GM12878 (cell line): ENCODE results near the gene SLC6A3. TPM values are rescaled to one million over a fixed set of nuclear protein-coding genes. Genes with fewer than 3 reads are reported as not detected.

Source experiments
- ATAC-seq: fragments of 200-7000 bp; cut with Tn5 transposase; 3 replicates; pipeline ENCODE4 v1.9.1; 2020; ENCODE audit warnings: mild to moderate bottlenecking, moderate library complexity
- BruUV-seq: library from RNA; stranded (reverse); fragments of 400-500 nt; replicated peaks from 2 replicates; lab custom pipeline; 2021; lab: Mats Ljungman, UMichigan
- CTCF ChIA-PET: fragments of 300-600 bp; sonication (Branson Sonifier 250); formaldehyde crosslinking; extraction: SDS; loops from one replicate; lab custom pipeline; 2021; ENCODE audit warnings: inconsistent platforms; lab: Yijun Ruan, JAX
- POLR2A ChIA-PET: fragments of 350-600 bp; formaldehyde crosslinking; extraction: SDS; loops from one replicate; lab custom pipeline; 2021; ENCODE audit warnings: inconsistent platforms; lab: Charles Lee
- RAD21 ChIA-PET: fragments of 300-600 bp; sonication (Branson Sonifier 250); formaldehyde crosslinking; loops from one replicate; lab custom pipeline; 2023; ENCODE audit warnings: antibody characterized with exemption; ENCODE audit not compliant: unreplicated experiment; lab: Charles Lee
- SMC1A ChIA-PET: fragments of 300-600 bp; sonication (Branson Sonifier 250); formaldehyde crosslinking; loops from one replicate; lab custom pipeline; 2023; ENCODE audit not compliant: unreplicated experiment, uncharacterized antibody; lab: Charles Lee
- DNase-seq: peaks from one replicate; pipeline ENCODE4 v3.0.0-alpha.2; 2011; ENCODE audit warnings: low read depth, low spot score
- FAIRE-seq: peaks from 3 replicates; lab custom pipeline; 2011; peaks lifted over from hg19 to GRCh38; lab: Jason Lieb, UNC
- H2AFZ ChIP-seq: 2 replicates; pipeline ENCODE4 v1.6.0; 2011; ENCODE audit warnings: low read depth, low read length, control low read depth; ENCODE audit not compliant: control insufficient read depth
- H3K27ac ChIP-seq: 2 replicates; pipeline ENCODE4 v1.5.1; 2011; ENCODE audit warnings: control low read depth; ENCODE audit not compliant: control insufficient read depth, insufficient read depth
- H3K27me3 ChIP-seq, 2 experiments: replicated peaks in 1 of 2; 2 replicates each; pipeline versions ENCODE4 v1.6.0 to v1.6.1; 2011; ENCODE audit warnings: low read length in 1 of 2; ENCODE audit not compliant: control insufficient read depth in 2 of 2, insufficient read depth in 2 of 2
- H3K36me3 ChIP-seq, 2 experiments: 2 replicates each; pipeline ENCODE4 v1.5.1; 2011; ENCODE audit warnings: low read length in 1 of 2; ENCODE audit not compliant: control insufficient read depth in 2 of 2, insufficient read depth in 2 of 2
- H3K4me1 ChIP-seq: 2 replicates; pipeline ENCODE4 v1.6.1; 2011; ENCODE audit warnings: mild to moderate bottlenecking, low read length, moderate library complexity, mixed read lengths; ENCODE audit not compliant: control insufficient read depth, insufficient read depth
- H3K4me2 ChIP-seq: 2 replicates; pipeline ENCODE4 v1.6.0; 2011; ENCODE audit warnings: control low read depth; ENCODE audit not compliant: control insufficient read depth, insufficient read depth
- H3K4me3 ChIP-seq: fragments of 200-600 bp; sonication (generic); 2 replicates; pipeline ENCODE4 v1.5.1; 2016
- H3K79me2 ChIP-seq: 2 replicates; pipeline ENCODE4 v1.6.0; 2011; ENCODE audit warnings: low read length; ENCODE audit not compliant: control insufficient read depth, insufficient read depth
- H3K9ac ChIP-seq: 2 replicates; pipeline ENCODE4 v1.8.0; 2011; ENCODE audit warnings: low read length, control low read depth, mixed read lengths; ENCODE audit not compliant: control insufficient read depth, insufficient read depth
- H3K9me3 ChIP-seq: replicated peaks from 3 replicates; pipeline ENCODE4 v1.5.1; 2011; ENCODE audit warnings: mild to moderate bottlenecking, low read length; ENCODE audit not compliant: control insufficient read depth, insufficient read depth
- H4K20me1 ChIP-seq: 2 replicates; pipeline ENCODE4 v1.6.0; 2011; ENCODE audit not compliant: control insufficient read depth, insufficient read depth
- BMI1 ChIP-seq: fragments of 450-650 bp; IDR thresholded peaks from 2 replicates; pipeline ENCODE4 v1.6.1; 2016; ENCODE audit warnings: mild to moderate bottlenecking, moderate library complexity, borderline replicate concordance
- CEBPB ChIP-seq, 2 experiments: fragments of 150-350 bp in 1 of 2; IDR thresholded peaks; 2 replicates each; pipeline ENCODE4 v1.6.1; 2012 to 2014; ENCODE audit warnings: low read depth in 2 of 2, low read length in 2 of 2, borderline replicate concordance in 1 of 2, inconsistent platforms in 1 of 2
- DPF2 ChIP-seq: fragments of 450-650 bp; IDR thresholded peaks from 2 replicates; pipeline ENCODE4 v1.6.1; 2017; ENCODE audit warnings: mild to moderate bottlenecking
- FOXK2 ChIP-seq: fragments of 450-650 bp; IDR thresholded peaks from 2 replicates; pipeline ENCODE4 v1.6.1; 2017; ENCODE audit warnings: mild to moderate bottlenecking, moderate library complexity
- JUND ChIP-seq: IDR thresholded peaks from 2 replicates; pipeline ENCODE4 v1.6.1; 2012; ENCODE audit warnings: low read depth, mild to moderate bottlenecking, low read length, improper control_type of control experiment, moderate library complexity
- KAT2A ChIP-seq: conservative IDR thresholded peaks from 2 replicates; pipeline ENCODE4 v1.6.1; 2011; ENCODE audit warnings: low read depth, low read length; ENCODE audit not compliant: control insufficient read depth
- NFYB ChIP-seq: IDR thresholded peaks from 2 replicates; pipeline ENCODE4 v1.6.1; 2011; ENCODE audit warnings: low read depth, mild to moderate bottlenecking, low read length, improper control_type of control experiment, moderate library complexity; ENCODE audit not compliant: insufficient read depth
- NR2F1 ChIP-seq: fragments of 450-650 bp; conservative IDR thresholded peaks from 2 replicates; pipeline ENCODE4 v1.6.1; 2017; ENCODE audit warnings: mild to moderate bottlenecking
- SKIL ChIP-seq: fragments of 450-650 bp; IDR thresholded peaks from 2 replicates; pipeline ENCODE4 v1.6.1; 2017; ENCODE audit warnings: mild to moderate bottlenecking, low read depth, inconsistent platforms; ENCODE audit not compliant: poor library complexity, severe bottlenecking
- SMARCA5 ChIP-seq: fragments of 450-650 bp; IDR thresholded peaks from 2 replicates; pipeline ENCODE4 v1.6.1; 2017; ENCODE audit warnings: mild to moderate bottlenecking
- SP1 ChIP-seq: IDR thresholded peaks from one replicate; pipeline ENCODE4 v1.6.1; 2011; ENCODE audit warnings: low read depth, low read length
- SUZ12 ChIP-seq: fragments of 200-600 bp; sonication (generic); IDR thresholded peaks from one replicate; pipeline ENCODE4 v1.6.1; 2018; ENCODE audit warnings: antibody characterized with exemption, mild to moderate bottlenecking; ENCODE audit not compliant: unreplicated experiment
- ZBTB4 ChIP-seq: fragments of 450-650 bp; formaldehyde crosslinking; IDR thresholded peaks from 2 replicates; pipeline ENCODE4 v1.4.0; 2022; ENCODE audit warnings: mild to moderate bottlenecking, moderate library complexity
- ZNF24 ChIP-seq: fragments of 450-650 bp; IDR thresholded peaks from 2 replicates; pipeline ENCODE4 v1.6.1; 2017; ENCODE audit warnings: antibody characterized with exemption, mild to moderate bottlenecking
- WGBS: methylation state at CpG from one replicate; pipeline ENCODE4 v1.1.6; 2016; ENCODE audit warnings: low lambda C conversion rate; ENCODE audit not compliant: insufficient replicate concordance, insufficient coverage; ENCODE audit errors: missing lambda C conversion rate; 5-methylcytosine and 5-hydroxymethylcytosine counted together
- in situ Hi-C: fragments of 300-500 bp; cut with MboI; formaldehyde crosslinking; loops from 9 replicates; pipeline ENCODE4 v1.14.3; 2018; ENCODE audit warnings: mixed read lengths
- intact Hi-C: fragments of 100-400 bp; cut with micrococcal nuclease; formaldehyde crosslinking; loops from one replicate; pipeline ENCODE4 v1.14.2; 2022; ENCODE audit not compliant: unreplicated experiment
- polyA plus RNA-seq, 11 experiments: library from polyadenylated mRNA; depleted of rRNA in 4 of 11; unstranded in 6 of 11; stranded (reverse) in 5 of 11; fragments of >200 nt; fragmentation: Nextera tagmentation in 4 of 11; fragmentation: Illumina TruSeq in 1 of 11; extraction: Ambion mirVana in 4 of 11; extraction: Trizol in 1 of 11; gene quantifications; 1 replicate in 1 of 11; 2 replicates in 10 of 11; pipeline versions ENCODE4 v1.2.1 to v1.2.3, GENCODE V29; 2011 to 2016; ENCODE audit warnings: inconsistent platforms in 2 of 11, missing spikeins in 2 of 11, low read depth in 1 of 11
- total RNA-seq, 4 experiments: library from RNA; depleted of rRNA in 3 of 4; stranded (reverse); fragments of >200 nt in 3 of 4; fragmentation: Illumina TruSeq in 1 of 4; extraction: Trizol in 1 of 4; gene quantifications; 2 replicates each; pipeline versions ENCODE4 v1.2.1 to v1.2.3, GENCODE V29; 2013 to 2021

The SLC6A3 gene
- total and polyA plus RNA-seq, 10 of the 15 experiments (the other 5 are each of a cell fraction or from before 2014, with no cell fraction given): 0.01 TPM; not detected in 9

GRCh38 chr5:1347571-1347970 lies 97.7 kb downstream of the SLC6A3 start:
- ATAC-seq (no peak), FAIRE-seq (no peak), DNase-seq (no peak)
- Histone ChIP-seq H3K36me3 (peaks cover 0 to under 1% of the 10 kb centered on the region in 2 experiments; a peak in 1 of 4 replicates), H3K79me2 (peaks cover 19% of the 10 kb centered on the region), H3K4me2 (no peak overlapping the region), H2AFZ (no peak overlapping the region), H3K9ac (no peak overlapping the region), H4K20me1 (no peaks in the 10 kb centered on the region), H3K27ac (no peak overlapping the region), H3K4me3 (no peak overlapping the region), H3K27me3 (no peaks in the 10 kb centered on the region), H3K4me1 (peaks cover 15% of the 10 kb centered on the region), H3K9me3 (no peaks in the 10 kb centered on the region)
- TF ChIP-seq SUZ12 (no peak), JUND (no peak), SMARCA5 (no peak), NR2F1 (no peak), NFYB (no peak), ZNF24 (no peak), CEBPB (IDR thresholded peaks at IDR 0.05; ENCODE audit: borderline replicate concordance in 1 of 2, low read depth in 2 of 2, low read length in 2 of 2) (no peak), KAT2A (no peak), DPF2 (no peak), SKIL (no peak), SP1 (no peak), BMI1 (no peak), ZBTB4 (CRISPR knock-in tag) (no peak), FOXK2 (no peak)
- in situ Hi-C loops (no loop called here), intact Hi-C loops (loop anchor here (5.0 to 10.0 kb wide), 2 partner anchors 147 to 180 kb away; no protein-coding TSS in a partner anchor)
- no TSS peak for BruUV-seq
- ChIA-PET SMC1A (interaction anchor here (1.5 kb wide), 1 partner anchor 32 kb away, joined by 6 read pairs; no protein-coding TSS in a partner anchor), RAD21 (interaction anchor here (1.0 kb wide), 1 partner anchor 139 kb away, joined by 5 read pairs; no protein-coding TSS in a partner anchor), CTCF (no interaction called here), POLR2A (no interaction called here)
- 25% methylated on average over 8 of the region's 10 CpGs for WGBS
